ENCODE results near the gene GPR33. TPM values are rescaled to one million over a fixed set of nuclear protein-coding genes. Genes with fewer than 3 reads are reported as not detected.
"Not testable (repeated sequence)": the region's sequence is repeated elsewhere in the genome, so short reads cannot be mapped to it uniquely, and the experiment has no call there.

The GPR33 gene
- total RNA-seq, 1 experiment from 2014 or later, result not detected

GRCh38 chr14:31440280-31440679 is 47.6 kb downstream of the GPR33 start:
- ChIA-PET RAD21 (ENCODE audit: low non-redundant PET in 1 of 2, low total read pairs in 2 of 2, uncharacterized antibody in 2 of 2, unreplicated experiment in 2 of 2) (no interaction called here), POLR2A (no interaction called here), CTCF (no interaction called here)
- DNase-seq (ENCODE audit: low read depth, low spot score) (no peak), ATAC-seq (no peak)
- H3K36me3 ChIP-seq (ENCODE audit: control insufficient read depth in 1 of 2, insufficient read depth in 2 of 2, low read length in 2 of 2), result no peaks in the 10 kb centered on the region
- no peak overlapping the region for H3K4me2 ChIP-seq (ENCODE audit: low read length)
- H3K79me2 ChIP-seq (ENCODE audit: insufficient read depth, low read length), result no peaks in the 10 kb centered on the region
- H3K9ac ChIP-seq (ENCODE audit: low read length), result no peak overlapping the region
- no TSS peak for BruUV-seq (replicated peaks)
- H3K27ac ChIP-seq (ENCODE audit: low read depth, low read length), result no peak overlapping the region
- H2AFZ ChIP-seq (ENCODE audit: low read depth, low read length, poor library complexity, severe bottlenecking), result no peak overlapping the region
- H3K4me3 ChIP-seq (replicated peaks in 1 of 2; ENCODE audit: low read depth in 1 of 2, low read length in 2 of 2), result no peak overlapping the region
- TF ChIP-seq EZH2 (IDR thresholded peaks at IDR 0.05) (no peak), SRF (IDR thresholded peaks at IDR 0.05; ENCODE audit: low read depth) (no peak), CEBPB (IDR thresholded peaks at IDR 0.05; ENCODE audit: low read depth) (no peak), ELF1 (IDR thresholded peaks at IDR 0.05; ENCODE audit: borderline replicate concordance, low read depth) (no peak), YY1 (IDR thresholded peaks at IDR 0.05; ENCODE audit: extremely low read depth, insufficient replicate concordance, low read depth, low read length) (no peak)
- TF ChIP-seq, protein P1, sequence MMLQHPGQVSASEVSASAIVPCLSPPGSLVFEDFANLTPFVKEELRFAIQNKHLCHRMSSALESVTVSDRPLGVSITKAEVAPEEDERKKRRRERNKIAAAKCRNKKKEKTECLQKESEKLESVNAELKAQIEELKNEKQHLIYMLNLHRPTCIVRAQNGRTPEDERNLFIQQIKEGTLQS (IDR thresholded peaks at IDR 0.05), result no peak
- no peaks in the 10 kb centered on the region for H3K9me2 ChIP-seq (ENCODE audit: insufficient read depth)
- intact Hi-C loops (cut with micrococcal nuclease), result no loop called here
- no peaks in the 10 kb centered on the region for H4K20me1 ChIP-seq (ENCODE audit: insufficient read depth)
- no peaks in the 10 kb centered on the region for H3K9me3 ChIP-seq (ENCODE audit: control insufficient read depth in 1 of 2, insufficient read depth in 1 of 2, low read depth in 1 of 2, low read length in 2 of 2)
- no peaks in the 10 kb centered on the region for H3K27me3 ChIP-seq (ENCODE audit: insufficient read depth, low read length)
- H3K4me1 ChIP-seq (ENCODE audit: control insufficient read depth in 1 of 2, insufficient read depth in 2 of 2, low read length in 2 of 2), result peaks cover 11% of the 10 kb centered on the region in 2 experiments

DNA sequence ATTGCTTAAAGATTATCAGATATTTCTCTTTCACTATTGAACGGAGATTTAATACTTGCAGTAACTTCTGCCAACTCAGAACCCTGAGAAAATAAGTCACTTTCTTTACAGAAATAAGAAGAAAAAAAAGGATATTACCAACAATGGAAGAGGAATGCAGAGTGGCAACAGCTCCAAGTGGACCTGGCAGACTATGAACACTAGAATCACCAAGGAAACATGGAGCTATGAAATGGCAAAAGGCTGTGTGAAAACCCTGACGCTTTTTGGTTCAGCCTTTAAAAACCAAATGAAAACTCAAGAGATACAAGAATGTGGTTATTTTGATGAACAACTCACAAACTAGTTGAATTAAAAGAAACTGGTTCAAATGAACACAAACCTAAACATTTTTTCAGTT is 48.3 kb downstream of the GPR33 start:
- Histone ChIP-seq H4K20me1 (ENCODE audit: insufficient read depth) (no peaks in the 10 kb centered on the region), H3K4me1 (ENCODE audit: control insufficient read depth in 1 of 2, insufficient read depth in 2 of 2, low read length in 2 of 2) (peaks cover 11% of the 10 kb centered on the region in 2 experiments), H3K79me2 (ENCODE audit: insufficient read depth, low read length) (no peaks in the 10 kb centered on the region), H3K4me2 (ENCODE audit: low read length) (no peak overlapping the region), H2AFZ (ENCODE audit: low read depth, low read length, poor library complexity, severe bottlenecking) (no peak overlapping the region), H3K27ac (ENCODE audit: low read depth, low read length) (no peak overlapping the region), H3K9me2 (ENCODE audit: insufficient read depth) (no peaks in the 10 kb centered on the region), H3K9ac (ENCODE audit: low read length) (no peak overlapping the region), H3K4me3 (replicated peaks in 1 of 2; ENCODE audit: low read depth in 1 of 2, low read length in 2 of 2) (no peak overlapping the region), H3K9me3 (ENCODE audit: control insufficient read depth in 1 of 2, insufficient read depth in 1 of 2, low read depth in 1 of 2, low read length in 2 of 2) (no peaks in the 10 kb centered on the region), H3K27me3 (ENCODE audit: insufficient read depth, low read length) (no peaks in the 10 kb centered on the region), H3K36me3 (ENCODE audit: control insufficient read depth in 1 of 2, insufficient read depth in 2 of 2, low read length in 2 of 2) (no peaks in the 10 kb centered on the region)
- TF ChIP-seq CEBPB (IDR thresholded peaks at IDR 0.05; ENCODE audit: low read depth), result no peak
- TF ChIP-seq ELF1 (IDR thresholded peaks at IDR 0.05; ENCODE audit: borderline replicate concordance, low read depth), result no peak
- TF ChIP-seq FOSL1 (IDR thresholded peaks at IDR 0.05; ENCODE audit: low read depth), result no peak
- no peak for TF ChIP-seq SP1 (IDR thresholded peaks at IDR 0.05; ENCODE audit: low read depth)
- no peak for TF ChIP-seq SIN3A (IDR thresholded peaks at IDR 0.05; ENCODE audit: low read depth)
- TF ChIP-seq ZNF274 (IDR thresholded peaks at IDR 0.05; ENCODE audit: low read depth, low read length), result no peak
- TF ChIP-seq, protein P2, sequence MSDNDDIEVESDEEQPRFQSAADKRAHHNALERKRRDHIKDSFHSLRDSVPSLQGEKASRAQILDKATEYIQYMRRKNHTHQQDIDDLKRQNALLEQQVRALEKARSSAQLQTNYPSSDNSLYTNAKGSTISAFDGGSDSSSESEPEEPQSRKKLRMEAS (IDR thresholded peaks at IDR 0.05), result no peak
- ChIA-PET POLR2A (no interaction called here), CTCF (no interaction called here), RAD21 (ENCODE audit: low non-redundant PET in 1 of 2, low total read pairs in 2 of 2, uncharacterized antibody in 2 of 2, unreplicated experiment in 2 of 2) (no interaction called here)
- intact Hi-C loops (cut with micrococcal nuclease), result no loop called here
- DNase-seq (ENCODE audit: low read depth, low spot score) (no peak), ATAC-seq (no peak)
- BruUV-seq (replicated peaks), result no TSS peak

DNA sequence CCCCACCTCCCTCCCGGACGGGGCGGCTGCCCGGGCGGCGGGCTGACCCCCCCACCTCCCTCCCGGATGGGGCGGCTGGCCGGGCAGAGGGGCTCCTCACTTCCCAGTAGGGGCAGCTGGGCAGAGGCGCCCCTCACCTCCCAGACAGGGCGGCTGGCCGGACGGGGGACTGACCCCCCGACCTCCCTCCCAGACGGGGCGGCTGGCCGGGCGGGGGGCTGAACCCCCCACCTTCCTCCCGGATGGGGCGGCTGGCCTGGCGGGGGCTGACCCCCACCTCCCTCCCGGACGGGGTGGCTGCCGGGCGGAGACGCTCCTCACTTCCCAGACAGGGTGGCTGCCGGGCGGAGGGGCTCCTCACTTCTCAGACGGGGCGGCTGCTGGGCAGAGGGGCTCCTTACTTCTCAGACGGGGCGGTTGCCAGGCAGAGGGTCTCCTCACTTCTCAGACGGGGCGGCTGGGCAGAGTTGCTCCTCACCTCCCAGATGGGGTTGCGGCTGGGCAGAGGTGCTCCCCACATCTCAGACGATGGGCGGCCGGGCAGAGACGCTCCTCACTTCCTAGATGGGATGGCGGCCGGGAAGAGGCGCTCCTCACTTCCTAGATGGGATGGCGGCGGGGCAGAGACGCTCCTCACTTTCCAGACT is 50.7 kb downstream of the GPR33 start:
- ATAC-seq; DNase-seq (ENCODE audit: low read depth, low spot score); H3K27ac ChIP-seq (ENCODE audit: low read depth, low read length); H4K20me1 ChIP-seq (ENCODE audit: insufficient read depth); H2AFZ ChIP-seq (ENCODE audit: low read depth, low read length, poor library complexity, severe bottlenecking); H3K36me3 ChIP-seq (ENCODE audit: control insufficient read depth in 1 of 2, insufficient read depth in 2 of 2, low read length in 2 of 2); H3K9me3 ChIP-seq (ENCODE audit: control insufficient read depth in 1 of 2, insufficient read depth in 1 of 2, low read depth in 1 of 2, low read length in 2 of 2); intact Hi-C loops (cut with micrococcal nuclease); H3K27me3 ChIP-seq (ENCODE audit: insufficient read depth, low read length); CTCF ChIA-PET; POLR2A ChIA-PET; H3K9ac ChIP-seq (ENCODE audit: low read length); H3K4me3 ChIP-seq (replicated peaks in 1 of 2; ENCODE audit: low read depth in 1 of 2, low read length in 2 of 2); BruUV-seq (replicated peaks); H3K4me2 ChIP-seq (ENCODE audit: low read length); RAD21 ChIA-PET (ENCODE audit: low non-redundant PET in 1 of 2, low total read pairs in 2 of 2, uncharacterized antibody in 2 of 2, unreplicated experiment in 2 of 2); H3K9me2 ChIP-seq (ENCODE audit: insufficient read depth); H3K4me1 ChIP-seq (ENCODE audit: control insufficient read depth in 1 of 2, insufficient read depth in 2 of 2, low read length in 2 of 2); H3K79me2 ChIP-seq (ENCODE audit: insufficient read depth, low read length): not testable (repeated sequence)
